HEK293T (cell line): ENCODE measurements around the gene SPDYE3.
"Not testable (repeated sequence)": the region's sequence is repeated elsewhere in the genome, so short reads cannot be mapped to it uniquely, and the experiment has no call there.

Experiments used
- L3MBTL2 ChIP-seq: fragments of 450-650 bp; conservative IDR thresholded peaks from 2 replicates; pipeline ENCODE4 v1.6.1; 2016; ENCODE audit warnings: mild to moderate bottlenecking
- LEF1 ChIP-seq: fragments of 450-650 bp; IDR thresholded peaks from 2 replicates; pipeline ENCODE4 v1.6.1; 2017; ENCODE audit warnings: mild to moderate bottlenecking, borderline replicate concordance
- PKNOX1 ChIP-seq: fragments of 450-650 bp; IDR thresholded peaks from 2 replicates; pipeline ENCODE4 v1.6.1; 2016
- SP1 ChIP-seq: fragments of 450-650 bp; IDR thresholded peaks from 2 replicates; pipeline ENCODE4 v1.6.1; 2017

GRCh38 chr7:100341286-100341685 is 33.8 kb downstream of the SPDYE3 start:
- not testable (repeated sequence) for TF ChIP-seq LEF1, SP1, PKNOX1, L3MBTL2
